Ovary (tissue), 3 donors: ENCODE results near the gene RPL10.
"Not testable (repeated sequence)": the region's sequence is repeated elsewhere in the genome, so short reads cannot be mapped to it uniquely, and the experiment has no call there.

Experiments used
- CTCF ChIP-seq, 3 donors: fragments of 450-650 bp in 2 of 3; fragments of 200-600 bp in 1 of 3; IDR thresholded peaks; one replicate each; pipeline versions ENCODE4 v1.5.1 to v1.8.0; 2016 to 2022; ENCODE audit warnings: antibody characterized with exemption in 3 of 3, mild to moderate bottlenecking in 1 of 3
- EP300 ChIP-seq: sonication (generic); formaldehyde crosslinking; IDR thresholded peaks from one replicate; pipeline ENCODE4 v1.6.1; 2017; ENCODE audit warnings: antibody characterized with exemption
- POLR2A ChIP-seq: fragments of 450-650 bp; IDR thresholded peaks from one replicate; pipeline ENCODE4 v1.6.1; 2017; ENCODE audit warnings: antibody characterized with exemption, mild to moderate bottlenecking, moderate library complexity
- donor health status: DM: no; HTN: no; CAD: no.

DNA sequence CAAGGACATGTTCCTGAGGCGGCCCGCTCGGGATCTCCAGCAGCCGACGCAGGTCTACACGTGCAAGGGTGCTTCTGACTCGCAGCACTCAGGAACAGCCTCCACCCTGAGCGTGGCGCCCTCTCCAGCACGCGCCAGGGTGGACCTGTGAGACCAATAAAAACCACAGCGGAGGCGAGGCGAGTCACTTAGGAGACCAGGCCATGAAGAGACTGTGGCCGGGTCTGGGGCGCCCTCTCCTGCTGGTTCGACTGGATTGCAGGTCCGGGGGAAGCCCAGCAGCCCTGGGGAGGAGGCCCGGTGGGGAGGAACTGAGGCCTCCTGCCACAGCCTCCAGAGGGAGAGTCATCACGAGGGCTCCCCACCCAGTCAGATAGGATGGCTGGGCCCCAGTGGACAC lies 10.1 kb upstream of the RPL10 start:
- TF ChIP-seq CTCF (IDR thresholded peaks at IDR 0.05); POLR2A; EP300: not testable (repeated sequence)
